Prostate gland (tissue), 2 donors: ENCODE results near the gene OR56B4.

Source experiments
- POLR2A ChIP-seq: fragments of 450-650 bp; IDR thresholded peaks from one replicate; pipeline ENCODE4 v1.6.1; 2016; ENCODE audit warnings: antibody characterized with exemption, mild to moderate bottlenecking
- TF ChIP-seq, protein P1 (sequence below), 4 experiments: fragments of 200-600 bp in 2 of 4; fragments of 450-650 bp in 2 of 4; sonication (generic) in 2 of 4; IDR thresholded peaks; 1 replicate in 3 of 4; 2 replicates in 1 of 4; pipeline ENCODE4 v1.5.1; 2016 to 2019; ENCODE audit warnings: antibody characterized with exemption in 4 of 4, mild to moderate bottlenecking in 2 of 4, moderate library complexity in 2 of 4

DNA sequence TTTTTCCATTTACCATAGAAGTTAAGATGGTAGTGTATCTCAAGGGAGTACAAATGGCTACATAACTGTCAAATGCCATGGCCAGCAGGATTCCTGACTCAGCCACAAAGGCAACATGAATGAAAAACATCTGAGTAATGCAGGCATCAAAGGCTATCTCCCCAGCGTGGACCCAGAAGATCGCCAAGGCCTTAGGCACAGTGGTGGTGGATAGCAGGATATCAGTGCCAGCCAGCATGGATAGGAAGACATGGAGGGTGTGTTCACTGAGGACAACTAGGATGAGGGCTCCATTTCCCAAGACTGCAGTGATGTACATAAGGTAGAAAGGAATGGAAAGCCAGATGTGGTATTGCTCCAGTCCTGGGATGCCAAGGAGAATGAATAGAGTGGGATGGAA is 44.6 kb downstream of the OR56B4 start:
- TF ChIP-seq POLR2A = no peak
- TF ChIP-seq, protein P1, sequence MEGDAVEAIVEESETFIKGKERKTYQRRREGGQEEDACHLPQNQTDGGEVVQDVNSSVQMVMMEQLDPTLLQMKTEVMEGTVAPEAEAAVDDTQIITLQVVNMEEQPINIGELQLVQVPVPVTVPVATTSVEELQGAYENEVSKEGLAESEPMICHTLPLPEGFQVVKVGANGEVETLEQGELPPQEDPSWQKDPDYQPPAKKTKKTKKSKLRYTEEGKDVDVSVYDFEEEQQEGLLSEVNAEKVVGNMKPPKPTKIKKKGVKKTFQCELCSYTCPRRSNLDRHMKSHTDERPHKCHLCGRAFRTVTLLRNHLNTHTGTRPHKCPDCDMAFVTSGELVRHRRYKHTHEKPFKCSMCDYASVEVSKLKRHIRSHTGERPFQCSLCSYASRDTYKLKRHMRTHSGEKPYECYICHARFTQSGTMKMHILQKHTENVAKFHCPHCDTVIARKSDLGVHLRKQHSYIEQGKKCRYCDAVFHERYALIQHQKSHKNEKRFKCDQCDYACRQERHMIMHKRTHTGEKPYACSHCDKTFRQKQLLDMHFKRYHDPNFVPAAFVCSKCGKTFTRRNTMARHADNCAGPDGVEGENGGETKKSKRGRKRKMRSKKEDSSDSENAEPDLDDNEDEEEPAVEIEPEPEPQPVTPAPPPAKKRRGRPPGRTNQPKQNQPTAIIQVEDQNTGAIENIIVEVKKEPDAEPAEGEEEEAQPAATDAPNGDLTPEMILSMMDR (IDR thresholded peaks at IDR 0.05) = no peak
